DOHH2 (cell line): ENCODE data around the gene PPP1R14B.
A peak's percentile ranks its signal among the peaks of the same experiment; 100 is the strongest.

ENCODE experiments used
- H3F3A ChIP-seq: fragments of 200-600 bp; sonication (generic), shearing (Covaris generic); 2 replicates; pipeline ENCODE4 v1.6.0; 2016; ENCODE audit warnings: antibody characterized with exemption, mild to moderate bottlenecking; ENCODE audit not compliant: control insufficient read depth, insufficient read depth
- H3K27ac ChIP-seq: fragments of 200-600 bp; sonication (generic); 2 replicates; pipeline ENCODE4 v1.5.1; 2014; ENCODE audit warnings: low read depth, mild to moderate bottlenecking, low read length, moderate library complexity
- H3K27me3 ChIP-seq: fragments of 200-600 bp; sonication (generic); 2 replicates; pipeline ENCODE4 v1.6.1; 2014; ENCODE audit warnings: mild to moderate bottlenecking, low read length, mixed read lengths; ENCODE audit not compliant: control insufficient read depth
- H3K36me3 ChIP-seq: fragments of 200-600 bp; sonication (generic); 2 replicates; pipeline ENCODE4 v1.6.1; 2014; ENCODE audit warnings: mild to moderate bottlenecking, low read length, moderate library complexity, mixed read lengths; ENCODE audit not compliant: control insufficient read depth
- H3K4me1 ChIP-seq: fragments of 200-600 bp; sonication (generic); 2 replicates; pipeline ENCODE4 v1.6.1; 2014; ENCODE audit warnings: mild to moderate bottlenecking, low read length, mixed read lengths; ENCODE audit not compliant: control insufficient read depth
- H3K4me2 ChIP-seq: fragments of 200-600 bp; sonication (generic); 2 replicates; pipeline ENCODE4 v1.6.0; 2014; ENCODE audit warnings: mild to moderate bottlenecking, low read length, moderate library complexity
- H3K4me3 ChIP-seq: fragments of 200-600 bp; sonication (generic); 2 replicates; pipeline ENCODE4 v1.5.1; 2014; ENCODE audit warnings: mild to moderate bottlenecking, low read length, mixed read lengths
- H3K79me2 ChIP-seq: fragments of 200-600 bp; sonication (generic); 2 replicates; pipeline ENCODE4 v1.6.1; 2014; ENCODE audit warnings: mild to moderate bottlenecking, low read length, mixed read lengths; ENCODE audit not compliant: control insufficient read depth
- H3K9me2 ChIP-seq: fragments of 200-600 bp; sonication (generic); replicated peaks from 2 replicates; pipeline ENCODE4 v1.6.1; 2014; ENCODE audit warnings: mild to moderate bottlenecking, low read length, mixed read lengths; ENCODE audit not compliant: control insufficient read depth
- H3K9me3 ChIP-seq: fragments of 200-600 bp; sonication (generic); 2 replicates; pipeline ENCODE4 v1.6.1; 2014; ENCODE audit warnings: antibody characterized with exemption, low read length, mixed read lengths; ENCODE audit not compliant: control insufficient read depth, insufficient read depth
- H4K20me1 ChIP-seq: fragments of 200-600 bp; sonication (generic); 2 replicates; pipeline ENCODE4 v1.6.0; 2014; ENCODE audit warnings: low read depth, mild to moderate bottlenecking, antibody characterized with exemption, low read length, moderate library complexity; ENCODE audit not compliant: control insufficient read depth, insufficient read depth
- EZH2phosphoT487 ChIP-seq: fragments of 200-600 bp; sonication (generic); IDR thresholded peaks from 2 replicates; pipeline ENCODE4 v1.6.1; 2017; ENCODE audit warnings: borderline replicate concordance, mild to moderate bottlenecking, antibody characterized with exemption, low read length, moderate library complexity, mixed read lengths
- TF ChIP-seq, protein P1 (sequence below): fragments of 200-600 bp; sonication (generic); IDR thresholded peaks from one replicate; pipeline ENCODE4 v1.5.1; 2014; ENCODE audit warnings: antibody characterized with exemption, mild to moderate bottlenecking, low read depth, low read length; ENCODE audit not compliant: poor library complexity, severe bottlenecking

The PPP1R14B gene

GRCh38 chr11:64224891-64225607 is 21.7 kb downstream of the PPP1R14B start:
- Histone ChIP-seq H3F3A (peaks cover 21% of the 10 kb centered on the region), H3K27ac (peak overlapping the region; percentile 82), H3K36me3 (peaks cover 52% of the 10 kb centered on the region), H3K9me3 (no peaks in the 10 kb centered on the region), H3K9me2 (no peaks in the 10 kb centered on the region), H3K27me3 (no peaks in the 10 kb centered on the region), H3K4me1 (peaks cover 59% of the 10 kb centered on the region), H3K4me2 (peak overlapping the region; percentile 99), H4K20me1 (no peaks in the 10 kb centered on the region), H3K4me3 (peak overlapping the region; percentile 85), H3K79me2 (peaks cover 34% of the 10 kb centered on the region)
- TF ChIP-seq EZH2phosphoT487: no peak
- TF ChIP-seq, protein P1, sequence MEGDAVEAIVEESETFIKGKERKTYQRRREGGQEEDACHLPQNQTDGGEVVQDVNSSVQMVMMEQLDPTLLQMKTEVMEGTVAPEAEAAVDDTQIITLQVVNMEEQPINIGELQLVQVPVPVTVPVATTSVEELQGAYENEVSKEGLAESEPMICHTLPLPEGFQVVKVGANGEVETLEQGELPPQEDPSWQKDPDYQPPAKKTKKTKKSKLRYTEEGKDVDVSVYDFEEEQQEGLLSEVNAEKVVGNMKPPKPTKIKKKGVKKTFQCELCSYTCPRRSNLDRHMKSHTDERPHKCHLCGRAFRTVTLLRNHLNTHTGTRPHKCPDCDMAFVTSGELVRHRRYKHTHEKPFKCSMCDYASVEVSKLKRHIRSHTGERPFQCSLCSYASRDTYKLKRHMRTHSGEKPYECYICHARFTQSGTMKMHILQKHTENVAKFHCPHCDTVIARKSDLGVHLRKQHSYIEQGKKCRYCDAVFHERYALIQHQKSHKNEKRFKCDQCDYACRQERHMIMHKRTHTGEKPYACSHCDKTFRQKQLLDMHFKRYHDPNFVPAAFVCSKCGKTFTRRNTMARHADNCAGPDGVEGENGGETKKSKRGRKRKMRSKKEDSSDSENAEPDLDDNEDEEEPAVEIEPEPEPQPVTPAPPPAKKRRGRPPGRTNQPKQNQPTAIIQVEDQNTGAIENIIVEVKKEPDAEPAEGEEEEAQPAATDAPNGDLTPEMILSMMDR: no peak

DNA sequence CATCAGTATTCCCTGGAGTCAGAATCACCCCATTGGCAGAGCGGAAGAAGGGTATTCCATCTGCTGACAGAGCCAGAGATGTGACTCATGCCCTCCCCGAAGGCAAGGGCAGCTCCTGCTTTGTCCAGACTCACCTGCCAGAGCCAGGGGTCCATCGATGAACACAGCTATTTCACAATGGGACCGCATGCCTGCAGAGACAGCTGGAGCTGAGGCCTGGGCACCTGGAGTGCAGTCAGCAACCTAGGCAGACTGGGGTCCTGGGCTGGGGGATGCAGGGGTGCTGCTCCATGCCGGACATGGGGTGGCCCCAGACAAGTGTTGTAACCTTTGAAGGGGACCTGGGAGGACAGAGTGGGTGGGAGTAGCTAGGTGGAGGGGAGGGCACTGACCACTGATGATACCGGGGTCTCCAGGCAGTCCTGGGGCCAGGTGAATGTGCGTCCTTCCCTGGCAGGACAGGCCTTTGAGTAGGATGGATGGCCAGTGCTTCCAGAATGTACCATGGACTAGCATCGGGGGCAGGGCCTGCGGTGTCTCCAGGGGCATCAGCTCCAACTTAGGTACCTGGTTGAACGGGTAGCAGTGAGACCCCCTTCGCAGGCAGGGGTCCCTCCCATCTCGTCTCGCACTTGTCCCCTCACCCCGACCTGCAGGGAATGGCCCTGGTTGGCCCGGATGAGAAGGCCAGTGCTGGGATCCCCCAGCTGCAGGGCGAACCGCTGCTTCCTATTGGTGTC is 22.4 kb downstream of the PPP1R14B start:
- Histone ChIP-seq H3K36me3 (peaks cover 54% of the 10 kb centered on the region), H3K27ac (no peak overlapping the region), H4K20me1 (no peaks in the 10 kb centered on the region), H3K27me3 (no peaks in the 10 kb centered on the region), H3K4me3 (peak overlapping the region; percentile 85; the same call in 1 of the 2 replicates), H3K9me2 (no peaks in the 10 kb centered on the region), H3K4me1 (peaks cover 51% of the 10 kb centered on the region), H3K9me3 (no peaks in the 10 kb centered on the region), H3K79me2 (peaks cover 31% of the 10 kb centered on the region), H3F3A (peaks cover 14% of the 10 kb centered on the region), H3K4me2 (peak overlapping the region; percentile 99)
- TF ChIP-seq, protein P1: no peak
- TF ChIP-seq EZH2phosphoT487: no peak

- Histone ChIP-seq H3K4me3 (no peak overlapping the region), H3K9me2 (no peaks in the 10 kb centered on the region), H3K4me1 (peaks cover 40% of the 10 kb centered on the region), H3F3A (peaks cover 11% of the 10 kb centered on the region), H3K79me2 (peaks cover 25% of the 10 kb centered on the region), H3K36me3 (peaks cover 60% of the 10 kb centered on the region), H4K20me1 (no peaks in the 10 kb centered on the region), H3K27ac (no peak overlapping the region), H3K4me2 (no peak overlapping the region), H3K9me3 (no peaks in the 10 kb centered on the region), H3K27me3 (no peaks in the 10 kb centered on the region)
- no peak for TF ChIP-seq EZH2phosphoT487
- TF ChIP-seq, protein P1: no peak
Observed at GRCh38 chr11:64223001-64223651, 23.6 kb downstream of the PPP1R14B start.
